Activated CD8-positive, alpha-beta memory T cell treated with anti-CD3 and anti-CD28 coated beads, Interleukin-2, amount 50 U/mL, for 1 hour (primary cell): Measurements from ENCODE around the gene EDNRA.

Source experiments
- DNase-seq: peaks from one replicate; pipeline ENCODE4 v3.0.0-alpha.2; 2020; ENCODE audit errors: extremely low read depth

The EDNRA gene

DNA sequence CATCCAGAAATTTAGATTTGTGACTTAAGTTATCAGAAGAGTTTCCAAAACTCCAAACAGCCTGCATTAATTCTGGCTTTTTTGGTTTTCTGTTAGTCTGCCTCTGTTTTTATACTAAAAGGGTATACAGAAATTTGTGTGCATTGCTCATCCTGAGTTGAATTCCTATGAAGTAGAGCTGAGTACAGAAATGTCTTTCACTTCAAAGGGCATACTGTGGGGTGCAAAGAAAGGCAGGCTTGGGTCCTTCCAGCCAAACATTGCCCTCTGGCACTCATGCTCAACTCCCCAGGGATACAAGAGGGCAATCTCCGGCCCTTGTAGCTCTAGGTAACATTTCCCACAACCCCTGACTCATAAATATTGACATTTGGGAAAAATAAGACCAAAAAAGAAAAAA is 108.7 kb downstream of the EDNRA start:
- DNase-seq, result no peak

- DNase-seq, result no peak
Measured at GRCh38 chr4:147590249-147590920, 109.5 kb downstream of the EDNRA start.

- no peak for DNase-seq
Measured at GRCh38 chr4:147591106-147591505, 110.2 kb downstream of the EDNRA start.

- no peak for DNase-seq
Measured at GRCh38 chr4:147594107-147594506, 113.2 kb downstream of the EDNRA start.
